HCT116 (cell line): Measurements from ENCODE around the gene MPV17. TPM values are rescaled to one million over a fixed set of nuclear protein-coding genes. Genes with fewer than 3 reads are reported as not detected.

Experiments used
- ATAC-seq: fragments of 200-7000 bp; cut with Tn5 transposase; 2 replicates; pipeline ENCODE4 v1.9.1; 2020; ENCODE audit warnings: mild to moderate bottlenecking, moderate library complexity
- BruUV-seq: library from RNA; stranded (reverse); fragments of 400-500 nt; replicated peaks from 2 replicates; lab custom pipeline; 2021; lab: Mats Ljungman, UMichigan
- CTCF ChIA-PET: fragments of 300-600 bp; sonication (Branson Sonifier 250); formaldehyde crosslinking; loops from one replicate; lab custom pipeline; 2021; ENCODE audit warnings: antibody characterized with exemption; lab: Charles Lee
- POLR2A ChIA-PET: fragments of 300-600, 350-600 bp; sonication (Branson Sonifier 250); formaldehyde crosslinking; loops from one replicate; lab custom pipeline; 2021; ENCODE audit warnings: antibody characterized with exemption; lab: Charles Lee
- RAD21 ChIA-PET, 2 experiments: fragments of 300-600 bp; sonication (Branson Sonifier 250); formaldehyde crosslinking; loops; one replicate each; lab custom pipeline; 2023; ENCODE audit warnings: low total read pairs in 2 of 2; ENCODE audit not compliant: uncharacterized antibody in 2 of 2, unreplicated experiment in 2 of 2, low non-redundant PET in 1 of 2; lab: Charles Lee
- DNase-seq: peaks from one replicate; pipeline ENCODE4 v3.0.0-alpha.2; 2010; ENCODE audit warnings: low read depth, low spot score
- H2AFZ ChIP-seq: fragments of 200-600 bp; shearing (Covaris generic), sonication (generic); 2 replicates; pipeline ENCODE4 v1.6.1; 2017; ENCODE audit warnings: low read depth, mixed run types, mixed read lengths, antibody characterized with exemption, low read length; ENCODE audit not compliant: poor library complexity, severe bottlenecking
- H3K27ac ChIP-seq: 2 replicates; pipeline ENCODE4 v1.5.1; 2012; ENCODE audit warnings: low read depth, low read length
- H3K27me3 ChIP-seq: fragments of 200-600 bp; sonication (generic); 2 replicates; pipeline ENCODE4 v1.6.1; 2016; ENCODE audit warnings: mixed run types, low read length, mixed read lengths; ENCODE audit not compliant: insufficient read depth
- H3K36me3 ChIP-seq, 2 experiments: fragments of 200-500 bp in 1 of 2; fragments of 200-600 bp in 1 of 2; sonication (Bioruptor generic) in 1 of 2; sonication (generic) in 1 of 2; 2 replicates each; pipeline versions ENCODE4 v1.5.1 to v1.6.1; 2014 to 2016; ENCODE audit warnings: low read length in 2 of 2, inconsistent platforms in 1 of 2, mixed read lengths in 1 of 2, mixed run types in 1 of 2; ENCODE audit not compliant: insufficient read depth in 2 of 2, control insufficient read depth in 1 of 2
- H3K4me1 ChIP-seq, 2 experiments: fragments of 200-600 bp in 1 of 2; sonication (generic) in 1 of 2; 2 replicates each; pipeline versions ENCODE4 v1.5.1 to v1.6.1; 2012 to 2017; ENCODE audit warnings: low read length in 2 of 2, inconsistent platforms in 1 of 2, mild to moderate bottlenecking in 1 of 2, mixed read lengths in 1 of 2, mixed run types in 1 of 2, moderate library complexity in 1 of 2; ENCODE audit not compliant: insufficient read depth in 2 of 2, control insufficient read depth in 1 of 2
- H3K4me2 ChIP-seq: fragments of 200-600 bp; sonication (generic); 2 replicates; pipeline ENCODE4 v1.6.1; 2017; ENCODE audit warnings: mixed run types, low read length, mixed read lengths
- H3K4me3 ChIP-seq, 2 experiments: fragments of 200-600 bp in 1 of 2; sonication (generic) in 1 of 2; replicated peaks in 1 of 2; 2 replicates each; pipeline ENCODE4 v1.5.1; 2011 to 2016; ENCODE audit warnings: low read length in 2 of 2, control low read depth in 1 of 2, low read depth in 1 of 2, mild to moderate bottlenecking in 1 of 2, mixed read lengths in 1 of 2, mixed run types in 1 of 2
- H3K79me2 ChIP-seq: fragments of 200-600 bp; sonication (generic); 2 replicates; pipeline ENCODE4 v1.6.1; 2017; ENCODE audit warnings: mild to moderate bottlenecking, mixed run types, low read length, moderate library complexity, mixed read lengths; ENCODE audit not compliant: insufficient read depth
- H3K9ac ChIP-seq: fragments of 200-600 bp; sonication (generic); 2 replicates; pipeline ENCODE4 v1.6.1; 2016; ENCODE audit warnings: low read length, mixed read lengths
- H3K9me2 ChIP-seq: fragments of 200-600 bp; sonication (generic), shearing (Covaris generic); 2 replicates; pipeline ENCODE4 v1.6.1; 2017; ENCODE audit warnings: mixed run types, mild to moderate bottlenecking, moderate library complexity; ENCODE audit not compliant: insufficient read depth
- H3K9me3 ChIP-seq, 2 experiments: fragments of 200-500 bp in 1 of 2; fragments of 200-600 bp in 1 of 2; sonication (Bioruptor generic) in 1 of 2; sonication (generic) in 1 of 2; 2 replicates each; pipeline ENCODE4 v1.6.1; 2014 to 2017; ENCODE audit warnings: low read length in 2 of 2, mixed read lengths in 2 of 2, inconsistent platforms in 1 of 2, low read depth in 1 of 2, mild to moderate bottlenecking in 1 of 2, mixed run types in 1 of 2, moderate library complexity in 1 of 2; ENCODE audit not compliant: control insufficient read depth in 1 of 2, insufficient read depth in 1 of 2
- H4K20me1 ChIP-seq: fragments of 200-600 bp; sonication (generic), shearing (Covaris generic); 2 replicates; pipeline ENCODE4 v1.6.1; 2017; ENCODE audit warnings: mixed run types, mild to moderate bottlenecking, moderate library complexity; ENCODE audit not compliant: insufficient read depth
- SIN3A ChIP-seq: IDR thresholded peaks from 2 replicates; pipeline ENCODE4 v1.6.1; 2012; ENCODE audit warnings: low read depth
- intact Hi-C: fragments of 100-400 bp; cut with micrococcal nuclease; formaldehyde crosslinking; loops from 2 replicates; pipeline ENCODE4 v1.10.0; 2022
- total RNA-seq: library from RNA; stranded (reverse); gene quantifications from one replicate; pipeline ENCODE4 v1.2.1, GENCODE V29; 2021; ENCODE audit not compliant: unreplicated experiment
- TF ChIP-seq, protein P1 (sequence below): IDR thresholded peaks from 2 replicates; pipeline ENCODE4 v1.6.1; 2012
- TF ChIP-seq, protein P2 (sequence below): IDR thresholded peaks from 2 replicates; pipeline ENCODE4 v1.6.1; 2012

Gene MPV17
- total RNA-seq, 1 experiment from 2014 or later: 55.4 TPM

DNA sequence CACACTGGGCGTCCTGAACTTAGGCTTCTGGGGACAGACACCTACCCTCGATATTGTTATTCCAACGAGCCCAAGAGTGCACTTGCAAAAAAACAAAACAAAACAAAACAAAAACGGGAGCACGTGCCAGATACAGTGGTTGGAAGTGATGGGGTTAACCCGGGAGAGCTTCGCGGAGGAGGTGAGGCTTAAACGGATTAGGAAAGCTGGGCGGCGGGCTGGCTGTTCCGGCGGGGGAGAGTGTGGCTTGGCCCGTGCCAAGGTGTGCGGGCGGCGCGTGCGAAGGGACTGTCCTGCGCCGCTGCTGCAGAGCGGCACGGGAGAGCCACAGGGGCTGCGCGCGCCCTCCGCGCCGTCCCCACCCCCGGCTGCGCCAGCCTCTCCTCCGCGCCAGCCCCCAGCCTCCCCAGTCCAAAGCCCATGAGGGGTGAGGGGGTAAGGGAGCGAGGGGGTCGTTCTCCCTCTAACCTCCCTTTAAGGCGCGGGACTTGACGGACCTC lies 58.6 kb downstream of the MPV17 start:
- intact Hi-C loops: loop anchor here (5.0 kb wide), 1 partner anchor 58 kb away; the partner anchor contains the start of gene MPV17
- H3K79me2 ChIP-seq: peaks cover 13% of the 10 kb centered on the region; the same call in 1 of the 2 replicates
- peak overlapping the region; percentile 77 for H2AFZ ChIP-seq
- no peaks in the 10 kb centered on the region for H3K9me2 ChIP-seq
- ATAC-seq (peak; percentile 47), DNase-seq (no peak)
- no peak for TF ChIP-seq SIN3A
- TF ChIP-seq, protein P1, sequence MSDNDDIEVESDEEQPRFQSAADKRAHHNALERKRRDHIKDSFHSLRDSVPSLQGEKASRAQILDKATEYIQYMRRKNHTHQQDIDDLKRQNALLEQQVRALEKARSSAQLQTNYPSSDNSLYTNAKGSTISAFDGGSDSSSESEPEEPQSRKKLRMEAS: peak; percentile 58
- no peaks in the 10 kb centered on the region for H4K20me1 ChIP-seq
- no TSS peak for BruUV-seq
- peak overlapping the region; percentile 52 to 84 for H3K4me3 ChIP-seq
- peaks cover 13% of the 10 kb centered on the region; the same call in 1 of the 2 replicates for H3K27me3 ChIP-seq
- POLR2A ChIA-PET: interaction anchor here (1.1 to 1.8 kb wide), 4 partner anchors 8 to 183 kb away, joined by 3 to 6 read pairs (median 3); partner anchors contain the start of gene PREB
- H3K9me3 ChIP-seq: no peaks in the 10 kb centered on the region
- CTCF ChIA-PET: interaction anchor here (1.8 to 4.0 kb wide), 3 partner anchors 16 to 39 kb away, joined by 5 to 22 read pairs (median 6); no protein-coding TSS in a partner anchor
- peak overlapping the region; percentile 45; the same call in 1 of the 2 replicates for H3K27ac ChIP-seq
- peak overlapping the region; percentile 63 for H3K9ac ChIP-seq
- H3K4me1 ChIP-seq: peaks cover 19 to 37% of the 10 kb centered on the region in 2 experiments
- no peaks in the 10 kb centered on the region for H3K36me3 ChIP-seq
- peak overlapping the region; percentile 99 for H3K4me2 ChIP-seq
- RAD21 ChIA-PET: interaction anchor here in 1 of 2 experiments (0.9 kb wide), 1 partner anchor 16 kb away, joined by 3 read pairs; no protein-coding TSS in a partner anchor

DNA sequence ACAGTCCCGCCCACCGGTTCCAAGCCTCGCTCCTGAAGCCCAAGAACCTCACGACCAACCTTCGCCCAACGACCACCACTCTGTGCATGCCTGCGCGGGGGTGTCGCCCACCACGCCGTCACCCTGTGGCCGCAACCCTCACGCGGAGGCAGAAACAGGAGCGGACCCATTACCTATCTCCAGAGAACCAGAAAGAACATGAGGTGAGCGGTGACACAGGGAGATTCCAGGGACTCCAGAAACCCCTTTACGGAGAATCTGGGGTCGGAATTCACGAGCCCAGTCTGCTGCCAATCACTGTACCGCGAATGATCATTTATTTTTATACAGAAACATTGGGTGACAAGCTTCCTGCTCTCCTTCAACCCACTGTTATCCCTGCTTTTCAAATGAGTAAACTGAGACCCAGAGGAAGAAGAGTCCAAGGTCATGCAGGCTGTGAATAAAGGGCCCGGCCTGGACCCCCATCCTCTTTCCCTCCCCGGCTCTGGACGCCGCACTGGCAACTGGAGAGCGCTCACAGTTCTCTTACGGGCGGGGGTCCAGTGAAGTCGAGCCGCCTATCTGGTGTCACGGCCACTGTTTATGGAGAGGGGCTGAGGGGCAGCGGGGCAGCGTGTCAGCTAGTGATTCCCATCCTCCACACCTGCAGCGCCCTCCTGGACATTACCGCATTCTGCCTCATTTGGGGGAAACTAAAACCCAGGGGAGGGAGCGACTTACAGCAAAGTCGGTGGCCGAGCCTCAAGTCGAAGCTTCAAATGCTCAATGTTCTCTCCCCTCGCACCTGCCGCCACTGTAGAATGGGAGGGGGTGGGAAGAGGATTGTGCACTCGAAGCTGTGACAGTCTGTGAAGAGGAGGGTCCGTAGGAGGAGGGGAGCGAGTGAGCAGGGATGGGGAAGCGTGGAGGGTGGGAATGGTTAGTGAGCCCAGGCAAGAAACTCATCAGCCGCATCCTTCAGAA lies 59.3 kb downstream of the MPV17 start:
- CTCF ChIA-PET: interaction anchor here (1.0 to 4.0 kb wide), 5 partner anchors 17 to 39 kb away, joined by 3 to 22 read pairs (median 6); no protein-coding TSS in a partner anchor
- TF ChIP-seq, protein P2, sequence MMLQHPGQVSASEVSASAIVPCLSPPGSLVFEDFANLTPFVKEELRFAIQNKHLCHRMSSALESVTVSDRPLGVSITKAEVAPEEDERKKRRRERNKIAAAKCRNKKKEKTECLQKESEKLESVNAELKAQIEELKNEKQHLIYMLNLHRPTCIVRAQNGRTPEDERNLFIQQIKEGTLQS: no peak
- Histone ChIP-seq H3K9me2 (no peaks in the 10 kb centered on the region), H4K20me1 (no peaks in the 10 kb centered on the region), H2AFZ (peak overlapping the region; percentile 77), H3K4me2 (peak overlapping the region; percentile 99), H3K4me1 (peaks cover 19 to 37% of the 10 kb centered on the region in 2 experiments), H3K36me3 (no peaks in the 10 kb centered on the region), H3K4me3 (peak overlapping the region; percentile 73 to 84), H3K79me2 (peaks cover 13% of the 10 kb centered on the region; the same call in 1 of the 2 replicates), H3K27ac (no peak overlapping the region; the same call in 1 of the 2 replicates), H3K9ac (peak overlapping the region; percentile 79), H3K9me3 (no peaks in the 10 kb centered on the region), H3K27me3 (peaks cover 13% of the 10 kb centered on the region; the same call in 1 of the 2 replicates)
- POLR2A ChIA-PET: interaction anchor here (1.1 to 1.8 kb wide), 4 partner anchors 9 to 29 kb away, joined by 3 to 6 read pairs (median 4); no protein-coding TSS in a partner anchor
- ATAC-seq (no peak), DNase-seq (no peak)
- TSS peak; percentile 38 for BruUV-seq
- intact Hi-C loops: loop anchor here (5.0 kb wide), 1 partner anchor 59 kb away; the partner anchor contains the start of gene MPV17
- RAD21 ChIA-PET: interaction anchor here in 1 of 2 experiments (1.0 kb wide), 1 partner anchor 39 kb away, joined by 4 read pairs; no protein-coding TSS in a partner anchor
